Adrenal gland (tissue), 5 donors: ENCODE data around the gene ADGRB2.

Source experiments
- POLR2A ChIP-seq, 2 donors: fragments of 450-650 bp; IDR thresholded peaks; one replicate each; pipeline ENCODE4 v1.6.1; 2017; ENCODE audit warnings: antibody characterized with exemption in 2 of 2, mild to moderate bottlenecking in 2 of 2, moderate library complexity in 1 of 2
- TF ChIP-seq, protein P1 (sequence below), 6 experiments: fragments of 450-650 bp in 4 of 6; fragments of 200-600 bp in 2 of 6; sonication (generic) in 1 of 6; IDR thresholded peaks; 1 replicate in 5 of 6; 2 replicates in 1 of 6; pipeline versions ENCODE4 v1.5.1 to v1.8.0; 2016 to 2021; ENCODE audit warnings: antibody characterized with exemption in 6 of 6, mild to moderate bottlenecking in 2 of 6, moderate library complexity in 1 of 6
- donor health status: DM: no; HTN: no; CAD: no.

DNA sequence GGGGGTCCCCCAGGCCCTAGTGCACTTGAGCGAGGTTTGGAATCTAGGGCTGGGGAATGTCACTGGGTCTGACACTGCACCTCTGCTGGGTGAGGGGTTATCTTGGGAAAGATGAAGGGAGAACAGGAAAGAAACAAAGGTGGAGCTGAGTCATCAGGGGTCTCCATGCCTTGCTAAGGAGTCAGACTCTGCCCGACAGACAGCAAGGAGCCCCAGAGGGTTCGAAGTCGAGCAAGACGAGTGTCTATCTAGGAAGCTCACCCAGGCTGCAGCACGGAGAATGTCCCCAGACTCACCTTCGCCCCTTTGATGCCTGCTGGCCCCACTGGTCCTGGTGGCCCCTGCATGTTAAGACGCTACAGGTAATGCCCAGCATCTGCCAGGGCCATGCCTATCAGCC is 78.3 kb downstream of the ADGRB2 start:
- TF ChIP-seq, protein P1, sequence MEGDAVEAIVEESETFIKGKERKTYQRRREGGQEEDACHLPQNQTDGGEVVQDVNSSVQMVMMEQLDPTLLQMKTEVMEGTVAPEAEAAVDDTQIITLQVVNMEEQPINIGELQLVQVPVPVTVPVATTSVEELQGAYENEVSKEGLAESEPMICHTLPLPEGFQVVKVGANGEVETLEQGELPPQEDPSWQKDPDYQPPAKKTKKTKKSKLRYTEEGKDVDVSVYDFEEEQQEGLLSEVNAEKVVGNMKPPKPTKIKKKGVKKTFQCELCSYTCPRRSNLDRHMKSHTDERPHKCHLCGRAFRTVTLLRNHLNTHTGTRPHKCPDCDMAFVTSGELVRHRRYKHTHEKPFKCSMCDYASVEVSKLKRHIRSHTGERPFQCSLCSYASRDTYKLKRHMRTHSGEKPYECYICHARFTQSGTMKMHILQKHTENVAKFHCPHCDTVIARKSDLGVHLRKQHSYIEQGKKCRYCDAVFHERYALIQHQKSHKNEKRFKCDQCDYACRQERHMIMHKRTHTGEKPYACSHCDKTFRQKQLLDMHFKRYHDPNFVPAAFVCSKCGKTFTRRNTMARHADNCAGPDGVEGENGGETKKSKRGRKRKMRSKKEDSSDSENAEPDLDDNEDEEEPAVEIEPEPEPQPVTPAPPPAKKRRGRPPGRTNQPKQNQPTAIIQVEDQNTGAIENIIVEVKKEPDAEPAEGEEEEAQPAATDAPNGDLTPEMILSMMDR (IDR thresholded peaks at IDR 0.05) = no peak
- no peak for TF ChIP-seq POLR2A (IDR thresholded peaks at IDR 0.05)
